HCT116 (cell line): ENCODE measurements around the gene PYCR2. TPM values are rescaled to one million over a fixed set of nuclear protein-coding genes. Genes with fewer than 3 reads are reported as not detected.
A peak's percentile ranks its signal among the peaks of the same experiment; 100 is the strongest.

Experiments
- ATAC-seq: fragments of 200-7000 bp; cut with Tn5 transposase; 2 replicates; pipeline ENCODE4 v1.9.1; 2020; ENCODE audit warnings: mild to moderate bottlenecking, moderate library complexity
- BruUV-seq: library from RNA; stranded (reverse); fragments of 400-500 nt; replicated peaks from 2 replicates; lab custom pipeline; 2021; lab: Mats Ljungman, UMichigan
- CTCF ChIA-PET: fragments of 300-600 bp; sonication (Branson Sonifier 250); formaldehyde crosslinking; loops from one replicate; lab custom pipeline; 2021; ENCODE audit warnings: antibody characterized with exemption; lab: Charles Lee
- POLR2A ChIA-PET: fragments of 300-600, 350-600 bp; sonication (Branson Sonifier 250); formaldehyde crosslinking; loops from one replicate; lab custom pipeline; 2021; ENCODE audit warnings: antibody characterized with exemption; lab: Charles Lee
- RAD21 ChIA-PET, 2 experiments: fragments of 300-600 bp; sonication (Branson Sonifier 250); formaldehyde crosslinking; loops; one replicate each; lab custom pipeline; 2023; ENCODE audit warnings: low total read pairs in 2 of 2; ENCODE audit not compliant: uncharacterized antibody in 2 of 2, unreplicated experiment in 2 of 2, low non-redundant PET in 1 of 2; lab: Charles Lee
- DNase-seq: peaks from one replicate; pipeline ENCODE4 v3.0.0-alpha.2; 2010; ENCODE audit warnings: low read depth, low spot score
- H2AFZ ChIP-seq: fragments of 200-600 bp; shearing (Covaris generic), sonication (generic); 2 replicates; pipeline ENCODE4 v1.6.1; 2017; ENCODE audit warnings: low read depth, mixed run types, mixed read lengths, antibody characterized with exemption, low read length; ENCODE audit not compliant: poor library complexity, severe bottlenecking
- H3K27ac ChIP-seq: 2 replicates; pipeline ENCODE4 v1.5.1; 2012; ENCODE audit warnings: low read depth, low read length
- H3K27me3 ChIP-seq: fragments of 200-600 bp; sonication (generic); 2 replicates; pipeline ENCODE4 v1.6.1; 2016; ENCODE audit warnings: mixed run types, low read length, mixed read lengths; ENCODE audit not compliant: insufficient read depth
- H3K36me3 ChIP-seq, 2 experiments: fragments of 200-500 bp in 1 of 2; fragments of 200-600 bp in 1 of 2; sonication (Bioruptor generic) in 1 of 2; sonication (generic) in 1 of 2; 2 replicates each; pipeline versions ENCODE4 v1.5.1 to v1.6.1; 2014 to 2016; ENCODE audit warnings: low read length in 2 of 2, inconsistent platforms in 1 of 2, mixed read lengths in 1 of 2, mixed run types in 1 of 2; ENCODE audit not compliant: insufficient read depth in 2 of 2, control insufficient read depth in 1 of 2
- H3K4me1 ChIP-seq, 2 experiments: fragments of 200-600 bp in 1 of 2; sonication (generic) in 1 of 2; 2 replicates each; pipeline versions ENCODE4 v1.5.1 to v1.6.1; 2012 to 2017; ENCODE audit warnings: low read length in 2 of 2, inconsistent platforms in 1 of 2, mild to moderate bottlenecking in 1 of 2, mixed read lengths in 1 of 2, mixed run types in 1 of 2, moderate library complexity in 1 of 2; ENCODE audit not compliant: insufficient read depth in 2 of 2, control insufficient read depth in 1 of 2
- H3K4me2 ChIP-seq: fragments of 200-600 bp; sonication (generic); 2 replicates; pipeline ENCODE4 v1.6.1; 2017; ENCODE audit warnings: mixed run types, low read length, mixed read lengths
- H3K4me3 ChIP-seq, 2 experiments: fragments of 200-600 bp in 1 of 2; sonication (generic) in 1 of 2; replicated peaks in 1 of 2; 2 replicates each; pipeline ENCODE4 v1.5.1; 2011 to 2016; ENCODE audit warnings: low read length in 2 of 2, control low read depth in 1 of 2, low read depth in 1 of 2, mild to moderate bottlenecking in 1 of 2, mixed read lengths in 1 of 2, mixed run types in 1 of 2
- H3K79me2 ChIP-seq: fragments of 200-600 bp; sonication (generic); 2 replicates; pipeline ENCODE4 v1.6.1; 2017; ENCODE audit warnings: mild to moderate bottlenecking, mixed run types, low read length, moderate library complexity, mixed read lengths; ENCODE audit not compliant: insufficient read depth
- H3K9ac ChIP-seq: fragments of 200-600 bp; sonication (generic); 2 replicates; pipeline ENCODE4 v1.6.1; 2016; ENCODE audit warnings: low read length, mixed read lengths
- H3K9me2 ChIP-seq: fragments of 200-600 bp; sonication (generic), shearing (Covaris generic); 2 replicates; pipeline ENCODE4 v1.6.1; 2017; ENCODE audit warnings: mixed run types, mild to moderate bottlenecking, moderate library complexity; ENCODE audit not compliant: insufficient read depth
- H3K9me3 ChIP-seq, 2 experiments: fragments of 200-500 bp in 1 of 2; fragments of 200-600 bp in 1 of 2; sonication (Bioruptor generic) in 1 of 2; sonication (generic) in 1 of 2; 2 replicates each; pipeline ENCODE4 v1.6.1; 2014 to 2017; ENCODE audit warnings: low read length in 2 of 2, mixed read lengths in 2 of 2, inconsistent platforms in 1 of 2, low read depth in 1 of 2, mild to moderate bottlenecking in 1 of 2, mixed run types in 1 of 2, moderate library complexity in 1 of 2; ENCODE audit not compliant: control insufficient read depth in 1 of 2, insufficient read depth in 1 of 2
- H4K20me1 ChIP-seq: fragments of 200-600 bp; sonication (generic), shearing (Covaris generic); 2 replicates; pipeline ENCODE4 v1.6.1; 2017; ENCODE audit warnings: mixed run types, mild to moderate bottlenecking, moderate library complexity; ENCODE audit not compliant: insufficient read depth
- CBX3 ChIP-seq: IDR thresholded peaks from 2 replicates; pipeline ENCODE4 v1.6.1; 2012; ENCODE audit warnings: low read depth
- CEBPB ChIP-seq: IDR thresholded peaks from 2 replicates; pipeline ENCODE4 v1.6.1; 2012; ENCODE audit warnings: low read depth
- EZH2 ChIP-seq: fragments of 200-600 bp; sonication (generic); IDR thresholded peaks from 2 replicates; pipeline ENCODE4 v1.6.1; 2017; ENCODE audit warnings: antibody characterized with exemption, mixed run types
- FOSL1 ChIP-seq: IDR thresholded peaks from 2 replicates; pipeline ENCODE4 v1.6.1; 2012; ENCODE audit warnings: low read depth
- POLR2A ChIP-seq: IDR thresholded peaks from 2 replicates; pipeline ENCODE4 v1.7.0; 2011; ENCODE audit warnings: borderline replicate concordance; ENCODE audit not compliant: insufficient read depth, insufficient read length; ENCODE audit errors: extremely low read depth
- RAD21 ChIP-seq: IDR thresholded peaks from 2 replicates; pipeline ENCODE4 v1.6.1; 2012; ENCODE audit warnings: low read depth, mild to moderate bottlenecking
- SP1 ChIP-seq: IDR thresholded peaks from 2 replicates; pipeline ENCODE4 v1.6.1; 2012; ENCODE audit warnings: low read depth
- TCF7L2 ChIP-seq: IDR thresholded peaks from 2 replicates; pipeline ENCODE4 v1.7.0; 2011; ENCODE audit warnings: borderline replicate concordance, inconsistent platforms; ENCODE audit not compliant: insufficient read depth, insufficient read length; ENCODE audit errors: extremely low read depth
- YY1 ChIP-seq: IDR thresholded peaks from 2 replicates; pipeline ENCODE4 v1.6.1; 2011; ENCODE audit warnings: low read length, low read depth, moderate library complexity, mild to moderate bottlenecking; ENCODE audit not compliant: insufficient replicate concordance; ENCODE audit errors: extremely low read depth
- ZFX ChIP-seq: fragments of 450-650 bp; IDR thresholded peaks from 2 replicates; pipeline ENCODE4 v1.6.1; 2017
- intact Hi-C: fragments of 100-400 bp; cut with micrococcal nuclease; formaldehyde crosslinking; loops from 2 replicates; pipeline ENCODE4 v1.10.0; 2022
- total RNA-seq: library from RNA; stranded (reverse); gene quantifications from one replicate; pipeline ENCODE4 v1.2.1, GENCODE V29; 2021; ENCODE audit not compliant: unreplicated experiment
- TF ChIP-seq, protein P1 (sequence below): IDR thresholded peaks from 2 replicates; pipeline ENCODE4 v1.6.1; 2012

The PYCR2 gene
- total RNA-seq, 1 experiment from 2014 or later: 107 TPM

DNA sequence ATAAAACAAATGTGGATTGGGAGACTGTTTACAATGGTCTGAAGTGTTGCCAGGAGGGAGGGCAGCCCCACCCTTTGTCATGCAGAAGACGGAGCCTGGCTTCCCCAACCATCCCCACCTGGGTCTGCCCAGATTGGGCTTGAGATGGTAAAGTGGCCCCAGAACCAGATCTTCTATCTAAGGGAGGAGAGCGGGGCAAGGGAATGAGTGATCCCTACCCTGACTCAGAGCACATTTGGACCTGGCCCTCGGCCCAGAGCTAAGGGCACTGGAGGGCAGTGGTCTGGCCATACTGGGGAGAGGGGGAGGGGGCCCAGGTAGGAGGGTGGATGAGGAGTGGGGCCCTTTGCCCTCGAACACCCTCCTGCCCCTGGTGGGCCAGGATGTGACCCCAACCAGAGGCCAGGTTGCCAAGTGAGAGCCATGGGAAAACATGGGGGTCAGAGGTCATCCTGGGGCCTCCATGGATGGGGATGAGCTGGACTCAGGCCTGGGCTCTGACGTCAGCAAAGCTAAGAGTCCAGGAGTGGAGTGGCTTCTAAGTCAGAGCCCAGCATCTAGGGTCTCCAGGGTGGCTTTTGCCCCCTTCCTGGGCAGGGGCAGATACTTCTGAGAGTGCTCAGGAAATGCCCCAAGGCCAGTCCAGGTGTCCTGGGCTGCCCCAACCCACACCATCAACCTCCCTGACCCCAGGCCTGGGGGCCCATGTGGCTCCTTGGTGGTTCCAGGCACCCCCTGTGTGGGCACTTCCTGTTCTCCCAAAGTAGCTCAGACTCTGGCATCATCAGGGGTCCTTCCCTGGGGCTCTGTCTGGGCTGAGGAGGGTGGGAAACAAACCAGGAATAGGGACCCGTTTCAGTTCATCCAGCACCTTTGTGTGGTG, 33.5 kb downstream of the PYCR2 start:
- H3K9ac ChIP-seq: no peak overlapping the region
- peak overlapping the region; percentile 14; the same call in 1 of the 2 replicates for H3K4me2 ChIP-seq
- H3K9me3 ChIP-seq: no peaks in the 10 kb centered on the region
- H2AFZ ChIP-seq: no peak overlapping the region
- no peaks in the 10 kb centered on the region for H3K9me2 ChIP-seq
- TF ChIP-seq ZFX: no peak
- TF ChIP-seq FOSL1: no peak
- no peak for TF ChIP-seq EZH2
- no peak for TF ChIP-seq TCF7L2
- TF ChIP-seq CBX3: no peak
- no peak for TF ChIP-seq RAD21
- TF ChIP-seq CEBPB: no peak
- no peak for TF ChIP-seq SP1
- H4K20me1 ChIP-seq: no peaks in the 10 kb centered on the region
- no peak overlapping the region for H3K27ac ChIP-seq
- intact Hi-C loops: no loop called here
- H3K36me3 ChIP-seq: no peaks in the 10 kb centered on the region
- ChIA-PET POLR2A (no interaction called here), RAD21 (no interaction called here), CTCF (interaction anchor here (0.6 to 1.1 kb wide), 2 partner anchors 86 to 409 kb away, joined by 3 read pairs; no protein-coding TSS in a partner anchor)
- DNase-seq (no peak), ATAC-seq (peak; percentile 23)
- BruUV-seq: no TSS peak
- H3K4me3 ChIP-seq: no peak overlapping the region
- no peaks in the 10 kb centered on the region for H3K79me2 ChIP-seq
- H3K27me3 ChIP-seq: no peaks in the 10 kb centered on the region
- H3K4me1 ChIP-seq: peaks cover 0 to 15% of the 10 kb centered on the region in 2 experiments; a peak in 2 of 4 replicates

DNA sequence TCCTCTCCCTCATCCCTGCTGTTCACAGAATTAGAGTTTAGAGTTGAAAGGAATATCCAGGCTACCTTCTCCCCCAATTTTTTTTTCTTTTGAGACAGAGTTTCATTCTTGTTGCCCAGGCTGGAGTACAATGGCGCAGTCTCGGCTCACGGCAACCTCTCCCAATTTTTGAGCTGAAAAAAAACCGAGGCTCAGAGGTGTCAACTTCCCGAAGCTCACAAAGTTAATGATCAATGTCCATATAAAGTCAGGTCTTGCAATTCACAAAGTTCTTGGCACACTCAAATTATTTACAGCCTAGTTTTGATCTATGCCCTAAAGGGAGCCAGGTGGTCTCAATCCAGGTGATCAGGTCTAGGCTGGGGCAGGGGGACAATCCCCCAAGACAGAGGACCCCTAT, 34.3 kb downstream of the PYCR2 start:
- POLR2A ChIA-PET: interaction anchor here (1.4 kb wide), 1 partner anchor 11 kb away, joined by 3 read pairs; no protein-coding TSS in a partner anchor
- H2AFZ ChIP-seq: no peak overlapping the region
- H3K4me2 ChIP-seq: no peak overlapping the region
- no peaks in the 10 kb centered on the region for H4K20me1 ChIP-seq
- no peak overlapping the region for H3K9ac ChIP-seq
- no peaks in the 10 kb centered on the region for H3K79me2 ChIP-seq
- CTCF ChIA-PET: interaction anchor here (0.6 kb wide), 1 partner anchor 87 kb away, joined by 3 read pairs; no protein-coding TSS in a partner anchor
- H3K36me3 ChIP-seq: no peaks in the 10 kb centered on the region
- H3K9me3 ChIP-seq: no peaks in the 10 kb centered on the region
- ATAC-seq: no peak
- no peaks in the 10 kb centered on the region for H3K9me2 ChIP-seq
- no peak overlapping the region for H3K27ac ChIP-seq
- no TSS peak for BruUV-seq
- DNase-seq: no peak
- peaks cover 0 to 15% of the 10 kb centered on the region in 2 experiments; a peak in 2 of 4 replicates for H3K4me1 ChIP-seq
- H3K27me3 ChIP-seq: no peaks in the 10 kb centered on the region
- intact Hi-C loops: loop anchor here (10.0 kb wide), 1 partner anchor 115 kb away; the partner anchor contains the start of gene SRP9
- no peak overlapping the region for H3K4me3 ChIP-seq
- RAD21 ChIA-PET: no interaction called here
- TF ChIP-seq YY1 (no peak), SP1 (no peak), CEBPB (no peak), POLR2A (no peak)
- TF ChIP-seq, protein P1, sequence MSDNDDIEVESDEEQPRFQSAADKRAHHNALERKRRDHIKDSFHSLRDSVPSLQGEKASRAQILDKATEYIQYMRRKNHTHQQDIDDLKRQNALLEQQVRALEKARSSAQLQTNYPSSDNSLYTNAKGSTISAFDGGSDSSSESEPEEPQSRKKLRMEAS: no peak
- TF ChIP-seq, all 23 proteins: peak for 0
